GM18507 (cell line): Measurements from ENCODE around the gene IFT57.
A peak's percentile ranks its signal among the peaks of the same experiment; 100 is the strongest.

Experiments
- DNase-seq: peaks from one replicate; pipeline ENCODE4 v3.0.0; 2011; ENCODE audit warnings: low read depth; ENCODE audit not compliant: insufficient read length; ENCODE audit errors: extremely low spot score
- FAIRE-seq: peaks from 2 replicates; lab custom pipeline; 2011; peaks lifted over from hg19 to GRCh38; lab: Jason Lieb, UNC

IFT57 gene

DNA sequence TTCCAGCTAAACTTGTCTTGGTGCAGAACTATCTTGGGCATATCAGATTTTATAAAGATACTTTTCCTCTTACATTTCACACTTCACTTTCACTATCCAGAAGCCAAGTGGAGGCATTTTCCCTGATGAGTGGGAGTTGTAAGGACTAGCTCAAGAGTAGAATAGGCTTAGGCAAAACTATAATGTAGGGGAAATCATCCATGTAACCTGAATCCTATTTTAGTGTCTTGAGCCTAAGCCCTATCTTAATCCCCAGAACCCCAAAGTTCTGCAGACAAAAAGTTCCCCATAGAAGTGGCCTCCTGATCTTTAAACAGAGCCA lies 89.2 kb downstream of the IFT57 start:
- DNase-seq, result no peak

DNA sequence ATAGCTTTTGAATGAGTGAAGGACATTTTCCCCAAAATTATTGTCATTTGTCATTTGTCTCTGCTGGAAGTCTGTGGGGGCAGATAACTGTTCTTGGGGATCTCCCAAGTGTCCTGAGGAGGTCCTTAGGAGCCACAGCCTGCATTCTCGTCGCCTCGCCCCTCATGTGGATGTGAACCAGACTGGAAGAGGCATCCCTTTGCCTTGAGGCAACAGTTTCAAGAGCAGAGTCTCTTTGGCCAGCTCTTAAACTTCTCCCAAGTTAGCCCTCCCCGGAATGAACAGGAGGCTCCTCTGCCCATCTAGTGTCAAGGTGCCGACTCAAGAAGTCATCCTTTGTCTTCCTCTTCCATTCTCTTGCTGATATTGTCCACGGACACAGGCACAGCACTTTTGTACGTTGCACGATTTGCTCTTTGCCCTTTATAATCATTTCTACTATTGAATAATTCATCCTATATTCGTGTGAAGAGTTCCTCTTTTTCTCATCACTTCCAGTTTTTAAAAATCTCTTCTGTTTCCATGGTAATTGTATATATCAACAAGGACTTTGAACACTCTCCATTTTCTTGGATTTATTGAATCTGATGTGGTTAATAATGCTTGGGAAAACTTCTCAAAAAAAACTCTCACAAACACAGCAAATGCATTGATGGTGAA lies 90.6 kb downstream of the IFT57 start:
- DNase-seq, result no peak
- FAIRE-seq, result no peak

More for the DNA sequence above, 89.2 kb downstream of the IFT57 start:
- FAIRE-seq, result no peak

DNA sequence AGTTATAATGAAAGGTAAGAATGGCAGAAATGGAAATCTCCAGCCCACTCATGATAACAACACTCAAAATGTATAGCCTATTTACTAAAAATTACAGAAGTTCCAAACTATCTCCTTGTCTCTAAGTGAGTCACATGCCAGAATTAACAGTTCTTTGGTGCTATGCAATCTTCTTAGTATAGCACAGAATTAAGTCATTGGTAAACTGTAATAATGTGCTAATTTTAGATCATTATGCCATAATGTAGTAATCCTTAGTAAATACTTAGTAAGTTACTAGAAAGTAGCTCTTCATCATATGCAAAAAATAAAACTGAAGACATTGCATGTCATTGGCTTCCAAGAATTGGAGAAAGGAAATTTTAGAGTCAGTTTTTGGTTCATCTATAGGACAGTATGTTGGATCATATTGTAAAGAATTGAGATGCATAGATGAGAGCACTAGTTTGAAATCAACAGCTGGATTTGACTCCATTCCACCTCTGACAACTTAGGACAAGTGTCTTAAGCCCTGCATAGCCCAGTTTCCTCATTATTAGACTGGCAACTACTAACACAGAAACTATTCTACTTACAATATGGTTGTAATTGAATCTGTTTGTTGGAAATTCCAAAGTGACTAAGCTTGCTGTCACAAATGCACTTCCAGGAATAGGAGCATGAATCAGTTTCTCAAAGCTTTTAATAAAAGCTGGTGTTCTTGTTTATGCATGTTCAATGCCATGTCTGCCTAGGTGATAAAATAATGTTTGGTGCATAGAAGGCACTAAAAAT lies 91.3 kb downstream of the IFT57 start:
- DNase-seq, result no peak
- FAIRE-seq, result no peak

DNA sequence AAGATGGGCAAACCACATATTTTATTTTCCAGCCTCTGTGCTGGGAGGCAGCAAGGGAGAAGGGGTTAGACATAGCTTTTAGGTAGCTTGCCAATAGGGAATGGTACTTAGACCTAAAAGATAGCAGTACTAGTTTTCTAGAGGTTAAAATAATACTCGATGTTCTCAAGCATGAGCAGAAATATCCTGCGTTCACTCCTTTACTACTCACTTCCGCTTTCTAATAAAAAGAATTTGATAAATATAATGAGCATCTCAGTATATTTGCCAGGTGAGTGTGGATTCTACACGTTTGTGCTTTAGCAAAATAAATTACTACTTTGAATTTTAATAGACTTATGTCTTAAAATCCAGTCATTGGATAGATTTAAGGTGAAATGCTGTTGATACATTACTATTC lies 92.0 kb downstream of the IFT57 start:
- no peak for DNase-seq
- FAIRE-seq, result peak; percentile 24

DNA sequence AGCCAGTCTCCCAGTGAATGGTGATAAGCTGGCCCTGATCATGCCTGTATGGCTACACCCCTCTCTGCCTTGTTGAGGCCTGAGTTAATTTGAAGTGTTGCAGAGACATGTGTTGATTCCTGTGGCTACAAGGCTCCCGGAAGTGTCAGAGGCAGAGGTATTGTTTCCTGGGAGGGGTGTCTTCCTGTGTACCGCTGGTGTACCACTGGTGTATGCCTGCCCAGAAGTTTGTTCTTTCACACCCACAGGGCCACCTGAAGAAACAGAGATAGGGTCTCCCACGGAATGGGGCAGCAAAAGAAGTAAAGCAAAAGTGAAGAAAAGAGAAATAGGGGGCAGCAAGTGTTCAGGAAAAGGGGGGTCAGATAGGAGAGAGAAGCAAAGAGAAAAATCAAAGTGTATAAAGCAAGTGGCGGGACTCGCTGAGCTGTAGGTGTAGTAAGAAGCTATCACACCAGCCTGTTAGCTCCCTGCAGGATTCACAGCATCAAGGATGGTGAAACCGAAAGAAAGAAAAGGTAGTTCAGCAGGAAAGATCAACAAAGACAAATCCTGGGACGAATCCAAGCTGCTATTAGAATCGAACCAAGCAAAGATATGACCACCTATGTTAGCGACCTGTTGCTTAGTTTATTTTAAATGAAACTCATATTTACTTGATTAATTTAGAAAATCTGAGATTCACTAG lies 94.8 kb downstream of the IFT57 start:
- FAIRE-seq (peak; percentile 67), DNase-seq (no peak)

DNA sequence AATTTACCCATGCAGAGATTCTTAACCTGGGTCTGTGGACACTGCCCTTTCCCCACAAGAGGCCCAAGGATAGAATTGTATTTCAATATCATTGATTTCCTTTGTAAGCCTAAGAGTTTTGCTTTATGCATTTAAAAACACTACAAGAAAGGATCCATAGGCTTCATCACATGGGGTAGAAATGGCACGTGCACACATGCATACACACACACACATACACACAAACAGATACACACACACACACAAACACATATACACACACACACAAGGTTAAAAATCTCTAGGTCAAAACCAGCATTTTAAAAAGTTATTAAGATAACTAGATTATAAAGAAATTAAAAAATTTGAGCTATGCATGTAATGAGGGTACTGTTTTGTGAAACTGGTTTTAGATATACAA lies 95.9 kb downstream of the IFT57 start:
- DNase-seq, result no peak
- FAIRE-seq, result no peak

DNA sequence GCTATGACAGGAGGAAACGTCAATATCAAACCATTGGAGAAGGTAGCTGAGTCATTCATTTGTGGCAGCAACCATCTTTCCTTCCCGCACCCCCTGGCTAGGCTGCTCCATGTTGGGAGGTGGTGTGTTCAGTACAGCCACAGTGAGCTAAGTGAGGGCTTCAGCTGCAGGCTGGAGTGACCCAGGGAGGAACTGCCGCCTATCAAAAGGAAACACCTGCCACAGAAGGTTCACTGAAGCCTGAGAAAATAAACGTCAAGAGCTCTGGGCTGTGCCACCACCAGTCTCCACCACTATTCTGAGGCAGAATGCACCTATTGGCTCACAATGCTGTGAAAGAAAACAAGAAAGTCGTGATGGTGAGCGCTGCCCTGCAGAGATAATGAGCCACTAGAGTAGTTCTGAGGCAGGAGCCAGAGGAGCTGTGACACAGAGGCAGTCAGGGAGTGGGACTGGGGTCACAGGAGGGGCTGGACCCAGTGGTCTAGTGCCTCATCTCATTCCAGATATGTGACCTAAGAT lies 96.6 kb downstream of the IFT57 start:
- DNase-seq (no peak), FAIRE-seq (peak; percentile 91)

DNA sequence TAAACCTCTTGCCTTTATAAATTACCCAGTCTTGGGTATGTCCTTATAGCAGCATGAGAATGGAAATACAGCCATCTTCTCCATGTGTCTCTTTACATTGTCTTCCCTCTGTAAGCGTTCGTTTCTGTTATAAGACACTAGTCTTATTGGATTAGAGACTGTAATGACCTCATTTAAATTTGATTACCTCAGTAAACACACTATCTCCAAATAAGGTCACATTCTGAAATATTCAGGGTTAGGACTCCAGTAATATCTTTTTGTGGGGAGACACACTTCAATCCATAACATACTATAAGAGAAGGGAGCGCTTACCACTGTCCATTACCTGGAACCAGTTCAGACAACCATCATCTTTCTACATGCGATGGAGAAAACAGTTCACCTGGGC lies 97.1 kb downstream of the IFT57 start:
- FAIRE-seq, result no peak
- DNase-seq, result no peak

DNA sequence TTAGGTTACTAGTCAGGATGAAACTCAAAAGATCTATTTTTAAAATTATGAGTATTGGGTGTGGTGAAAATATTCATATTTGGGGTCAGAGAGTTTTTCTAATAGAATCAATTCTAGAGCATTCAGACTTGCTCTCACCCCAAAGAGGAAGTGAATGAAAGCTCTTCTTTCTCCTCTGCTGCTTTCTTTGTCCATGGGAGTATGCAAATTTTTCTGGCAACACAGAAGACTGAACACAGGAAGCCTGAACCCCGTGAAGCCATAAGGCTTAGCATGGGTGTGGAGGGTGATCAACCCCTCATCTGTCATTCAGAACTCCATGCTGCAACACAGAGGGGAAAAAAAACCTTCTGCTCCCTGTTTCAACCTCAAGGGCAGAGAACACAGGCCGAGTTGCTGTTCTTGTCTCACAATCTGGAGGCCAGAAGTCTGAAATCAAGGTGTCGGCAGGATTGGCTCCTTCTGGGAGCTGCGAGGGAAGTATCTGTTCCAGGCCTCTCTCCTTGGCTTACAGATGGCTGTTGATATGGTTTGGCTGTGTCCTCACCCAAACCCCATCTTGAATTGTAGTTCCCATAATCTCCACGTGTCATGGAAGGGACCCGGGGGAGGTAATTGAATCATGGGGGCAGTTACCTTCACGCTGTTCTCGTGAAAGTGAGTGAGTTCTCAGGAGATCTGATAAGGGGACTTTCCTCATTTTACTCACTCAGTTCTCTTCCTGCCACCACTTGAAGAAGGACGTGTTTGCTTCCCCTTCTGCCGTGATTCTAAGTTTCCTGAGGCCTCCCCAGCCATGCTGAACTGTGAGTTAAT lies 97.7 kb downstream of the IFT57 start:
- DNase-seq, result peak; percentile 54
- peak; percentile 96 for FAIRE-seq

DNA sequence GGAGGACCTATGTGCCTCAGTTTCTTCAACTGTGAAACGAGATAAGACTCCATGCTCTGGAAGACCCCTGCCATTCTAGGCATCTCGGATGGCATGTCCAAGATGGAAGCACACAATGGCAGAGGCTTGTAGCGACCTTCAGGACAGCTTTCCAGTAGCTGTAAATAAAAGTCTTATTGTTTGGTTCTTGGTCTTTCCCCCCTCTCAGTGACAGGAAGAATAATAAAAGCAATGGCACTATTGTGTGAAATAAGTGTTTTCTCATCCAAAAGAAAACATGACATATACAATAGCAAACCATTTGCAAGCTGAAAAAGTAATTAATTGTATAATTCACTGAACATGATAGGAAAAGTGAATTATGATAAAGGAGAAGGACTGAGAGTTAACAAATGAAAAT lies 98.9 kb downstream of the IFT57 start:
- FAIRE-seq (no peak), DNase-seq (no peak)

DNA sequence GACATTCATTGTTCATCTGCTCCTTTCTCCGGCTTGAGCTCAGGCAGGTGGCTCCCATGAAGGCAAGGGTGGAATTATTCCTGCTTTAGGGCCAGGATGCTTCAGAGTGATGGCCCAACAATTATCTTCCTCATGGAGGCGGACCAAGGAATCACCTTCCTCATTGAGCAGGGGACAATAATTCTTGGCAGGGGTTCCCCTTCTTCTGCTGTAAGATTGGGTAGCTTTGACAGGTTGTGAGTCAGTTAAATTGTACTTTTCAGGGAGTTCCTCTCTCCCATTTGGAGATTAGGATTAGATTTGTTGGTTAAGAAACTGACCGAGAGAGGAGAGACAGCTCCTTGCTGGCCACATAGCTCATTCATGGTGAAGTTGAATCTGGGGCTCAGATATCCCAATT lies 99.9 kb downstream of the IFT57 start:
- FAIRE-seq (no peak), DNase-seq (no peak)

DNA sequence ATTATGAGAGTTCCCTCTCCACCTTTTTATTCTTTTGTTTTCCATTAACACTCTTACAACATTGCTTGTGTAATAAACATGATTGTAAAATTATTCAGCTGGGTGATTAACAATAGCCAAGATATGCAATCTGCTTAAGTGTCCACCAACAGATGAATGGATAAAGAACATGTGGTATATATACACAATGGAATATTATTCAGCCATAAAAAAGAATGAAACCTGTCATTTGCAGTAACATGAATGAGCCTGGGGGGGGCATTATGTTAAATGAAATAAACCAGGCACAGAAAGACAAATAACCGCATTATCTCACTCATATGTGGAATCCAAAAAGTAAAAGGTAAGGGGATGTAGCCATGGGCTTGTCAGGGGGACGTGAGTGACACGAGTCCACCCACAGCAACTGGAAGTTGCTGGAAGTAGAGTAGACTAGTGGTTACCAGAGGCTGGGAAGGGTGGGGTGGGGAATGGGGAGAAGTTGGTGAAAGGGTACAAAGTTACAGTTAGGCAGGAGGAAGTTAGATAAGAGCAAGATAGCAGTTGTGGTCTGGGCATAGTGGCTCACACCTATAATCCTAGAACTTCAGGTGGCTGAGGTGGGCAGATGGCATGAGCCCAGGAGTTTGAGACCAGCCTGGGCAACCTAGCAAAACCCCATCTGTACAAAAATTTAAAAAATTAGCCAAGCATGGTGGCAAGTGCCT lies 102.7 kb downstream of the IFT57 start:
- DNase-seq (no peak), FAIRE-seq (no peak)

DNA sequence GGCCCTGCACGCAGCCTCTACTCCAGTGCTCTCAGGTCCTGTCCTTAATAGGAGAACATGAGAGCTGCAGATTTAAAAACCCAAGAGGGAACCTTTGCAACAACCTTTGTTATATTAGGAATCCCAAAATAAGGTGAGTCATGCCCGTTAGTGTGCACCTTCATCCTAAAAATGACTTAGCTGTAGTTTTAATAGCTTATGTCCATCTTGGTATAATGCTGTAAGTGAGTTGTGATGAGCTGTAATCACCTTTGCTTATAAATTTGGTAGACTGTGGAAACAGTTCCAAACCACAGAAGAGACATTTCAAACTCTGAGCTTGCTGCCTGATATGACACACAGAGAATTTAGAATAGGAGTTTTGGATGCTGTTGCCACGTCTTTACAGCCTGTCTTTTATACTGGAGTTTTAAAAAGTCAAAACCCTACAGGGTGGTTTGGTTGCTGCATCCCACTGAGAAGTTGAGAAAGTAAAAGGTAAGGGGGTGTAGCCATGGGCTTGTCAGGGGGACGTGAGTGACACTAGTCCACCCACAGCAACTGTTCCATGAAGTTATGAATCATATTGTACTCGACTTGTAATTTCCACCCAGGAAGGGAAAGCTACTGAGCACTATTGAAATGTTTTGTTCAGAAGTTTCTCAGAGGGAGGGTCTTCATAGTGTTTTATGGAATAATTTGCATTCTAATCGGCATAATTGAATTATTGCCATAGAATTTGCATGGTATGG lies 104.0 kb downstream of the IFT57 start:
- no peak for FAIRE-seq
- DNase-seq, result no peak

DNA sequence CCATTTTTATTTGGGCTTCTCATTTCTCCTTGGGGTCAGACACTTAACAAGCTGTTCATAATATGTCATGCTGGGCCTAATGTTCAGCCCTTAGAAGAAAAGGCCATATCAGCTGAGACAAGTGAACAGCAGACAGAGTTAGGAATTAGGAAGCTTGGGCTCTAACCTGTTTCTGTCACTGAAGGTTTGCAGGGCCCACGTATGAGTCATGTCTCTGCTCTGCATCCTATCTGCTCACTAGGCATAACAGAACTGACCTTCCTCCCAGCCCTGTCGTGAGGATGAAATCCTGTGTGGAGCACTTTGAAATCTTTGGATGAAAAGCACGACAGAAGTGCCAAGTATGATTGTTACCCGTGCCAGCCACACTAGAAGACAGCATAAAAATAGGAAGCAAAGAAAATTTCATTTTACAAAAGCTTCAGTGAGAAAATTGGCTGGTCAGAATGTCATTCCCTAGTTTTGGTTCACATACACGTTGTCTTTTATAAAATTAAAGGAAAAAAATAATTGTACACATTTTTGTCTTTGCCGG lies 104.9 kb downstream of the IFT57 start:
- no peak for DNase-seq
- FAIRE-seq, result no peak

DNA sequence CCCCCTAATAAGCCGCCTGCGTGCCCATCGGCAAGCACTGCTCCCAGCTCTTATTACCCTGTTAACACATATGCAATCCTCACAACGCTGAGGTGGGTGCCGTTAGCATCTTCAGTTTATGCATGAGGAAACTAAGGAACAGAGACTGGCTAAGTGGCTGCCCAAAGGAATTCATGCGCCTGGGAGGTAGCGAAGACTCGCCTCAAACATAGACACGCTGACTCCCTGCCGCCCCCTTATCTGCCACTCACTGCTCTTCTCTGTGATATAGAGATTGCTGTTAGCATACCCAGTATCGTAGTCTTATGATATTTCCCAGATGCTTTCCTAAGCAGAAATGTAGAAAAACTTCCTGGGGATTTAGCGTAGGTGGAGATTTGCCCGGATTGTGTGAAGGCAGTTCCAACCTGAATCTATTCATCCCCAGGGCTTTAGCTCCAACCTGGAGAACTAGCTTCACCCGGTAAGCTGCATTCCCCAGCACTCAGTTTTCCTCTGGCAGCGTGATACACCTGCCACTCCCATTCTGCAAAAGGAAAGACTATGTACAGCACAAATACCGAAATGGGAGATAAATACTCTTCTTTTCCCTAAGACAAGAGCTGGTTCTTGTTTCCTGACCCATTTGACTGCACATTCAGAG lies 107.7 kb downstream of the IFT57 start:
- FAIRE-seq (no peak), DNase-seq (no peak)

DNA sequence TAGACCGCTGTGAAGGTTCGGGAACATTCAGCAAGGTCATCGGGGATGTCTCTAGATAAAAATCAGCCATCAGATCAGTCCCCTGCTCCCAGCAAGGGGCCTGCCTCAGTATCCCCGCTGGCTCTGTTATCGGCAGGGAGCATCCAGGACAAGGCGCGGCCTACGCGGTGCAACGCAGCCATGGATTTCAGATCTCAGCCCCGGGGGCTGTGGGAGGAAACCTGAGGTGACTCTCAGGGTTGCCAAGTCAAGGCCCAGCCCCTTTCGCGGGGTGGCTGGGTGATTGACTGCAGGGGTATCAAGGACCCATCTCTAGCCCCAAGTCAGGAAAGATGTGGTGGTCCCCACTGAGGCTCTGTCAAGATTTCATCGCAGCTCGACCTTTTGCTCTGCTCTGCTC lies 108.2 kb downstream of the IFT57 start:
- FAIRE-seq, result no peak
- no peak for DNase-seq

DNA sequence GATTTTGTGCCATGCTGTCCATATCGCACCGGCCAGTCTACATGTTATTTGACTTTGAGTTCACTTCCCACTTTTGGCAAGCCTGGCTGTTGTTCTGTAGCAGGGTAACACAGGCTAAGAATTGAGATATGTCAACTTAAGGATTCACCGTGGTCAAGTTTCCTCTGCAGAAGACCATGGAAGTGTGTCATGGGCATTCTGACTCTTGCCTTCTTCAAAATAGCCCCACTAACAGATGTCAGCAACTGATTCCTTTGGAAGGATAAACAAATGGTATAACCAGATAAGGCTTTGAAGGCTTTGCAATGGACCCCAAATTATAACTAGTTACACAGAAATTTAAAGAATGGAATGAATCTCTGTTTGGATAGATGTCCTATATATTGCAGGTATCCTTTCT lies 111.3 kb downstream of the IFT57 start:
- DNase-seq (no peak), FAIRE-seq (no peak)
